C4-2B (cell line): ENCODE results near the gene PPIL6.

Experiments
- ZFX ChIP-seq: fragments of 450-650 bp; IDR thresholded peaks from 2 replicates; pipeline ENCODE4 v1.6.1; 2017
- TF ChIP-seq, protein P1 (sequence below): fragments of 450-650 bp; conservative IDR thresholded peaks from 2 replicates; pipeline ENCODE4 v1.5.1; 2017; ENCODE audit warnings: mild to moderate bottlenecking

DNA sequence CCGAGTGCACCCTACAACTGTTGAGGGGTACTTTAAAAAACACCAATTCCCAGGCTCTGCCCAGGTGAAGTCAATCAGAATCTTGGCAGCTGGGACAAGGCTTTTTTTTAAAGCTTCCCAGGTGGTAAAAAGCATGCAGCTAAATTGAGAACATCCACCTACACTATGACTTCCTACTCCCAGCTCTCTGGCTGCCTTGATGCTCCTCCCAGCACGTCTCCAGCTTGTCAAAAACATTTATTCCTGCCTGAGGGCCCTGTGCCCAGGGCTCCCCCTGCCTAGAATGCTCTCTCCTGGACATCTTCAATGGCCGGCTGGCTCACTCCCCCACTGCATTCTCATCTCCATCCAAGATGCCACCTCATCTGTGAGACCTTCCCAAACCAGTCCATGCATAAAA lies 32.7 kb upstream of the PPIL6 start:
- TF ChIP-seq, protein P1, sequence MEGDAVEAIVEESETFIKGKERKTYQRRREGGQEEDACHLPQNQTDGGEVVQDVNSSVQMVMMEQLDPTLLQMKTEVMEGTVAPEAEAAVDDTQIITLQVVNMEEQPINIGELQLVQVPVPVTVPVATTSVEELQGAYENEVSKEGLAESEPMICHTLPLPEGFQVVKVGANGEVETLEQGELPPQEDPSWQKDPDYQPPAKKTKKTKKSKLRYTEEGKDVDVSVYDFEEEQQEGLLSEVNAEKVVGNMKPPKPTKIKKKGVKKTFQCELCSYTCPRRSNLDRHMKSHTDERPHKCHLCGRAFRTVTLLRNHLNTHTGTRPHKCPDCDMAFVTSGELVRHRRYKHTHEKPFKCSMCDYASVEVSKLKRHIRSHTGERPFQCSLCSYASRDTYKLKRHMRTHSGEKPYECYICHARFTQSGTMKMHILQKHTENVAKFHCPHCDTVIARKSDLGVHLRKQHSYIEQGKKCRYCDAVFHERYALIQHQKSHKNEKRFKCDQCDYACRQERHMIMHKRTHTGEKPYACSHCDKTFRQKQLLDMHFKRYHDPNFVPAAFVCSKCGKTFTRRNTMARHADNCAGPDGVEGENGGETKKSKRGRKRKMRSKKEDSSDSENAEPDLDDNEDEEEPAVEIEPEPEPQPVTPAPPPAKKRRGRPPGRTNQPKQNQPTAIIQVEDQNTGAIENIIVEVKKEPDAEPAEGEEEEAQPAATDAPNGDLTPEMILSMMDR: no peak
- no peak for TF ChIP-seq ZFX
